IPS-11a (cell line): Measurements from ENCODE around the gene ADAM19.

ENCODE experiments used
- H3K4me3 ChIP-seq: one replicate; pipeline ENCODE4 v1.5.1; 2013; ENCODE audit warnings: low read depth, low read length, control low read depth

The ADAM19 gene

DNA sequence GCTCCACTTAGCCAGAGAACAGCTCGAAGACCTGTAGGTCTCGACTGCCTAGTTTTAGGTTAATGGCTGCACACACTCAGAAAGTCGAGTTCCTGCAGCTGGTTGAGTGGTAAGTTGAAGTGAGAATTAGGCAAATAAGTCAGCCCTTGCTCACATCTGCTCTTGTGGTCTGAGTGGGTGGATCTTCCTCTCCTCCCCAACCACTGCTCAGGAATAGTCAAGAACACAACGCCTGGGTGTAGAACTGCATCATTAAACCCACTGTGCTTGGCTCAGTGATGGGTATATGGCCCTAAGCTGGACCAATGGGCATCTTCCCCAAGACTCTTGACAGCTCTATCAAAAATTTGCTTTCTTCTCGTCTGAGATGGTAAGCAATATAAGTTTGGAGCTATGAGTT is 20.9 kb upstream of the ADAM19 start:
- no peak overlapping the region for H3K4me3 ChIP-seq

DNA sequence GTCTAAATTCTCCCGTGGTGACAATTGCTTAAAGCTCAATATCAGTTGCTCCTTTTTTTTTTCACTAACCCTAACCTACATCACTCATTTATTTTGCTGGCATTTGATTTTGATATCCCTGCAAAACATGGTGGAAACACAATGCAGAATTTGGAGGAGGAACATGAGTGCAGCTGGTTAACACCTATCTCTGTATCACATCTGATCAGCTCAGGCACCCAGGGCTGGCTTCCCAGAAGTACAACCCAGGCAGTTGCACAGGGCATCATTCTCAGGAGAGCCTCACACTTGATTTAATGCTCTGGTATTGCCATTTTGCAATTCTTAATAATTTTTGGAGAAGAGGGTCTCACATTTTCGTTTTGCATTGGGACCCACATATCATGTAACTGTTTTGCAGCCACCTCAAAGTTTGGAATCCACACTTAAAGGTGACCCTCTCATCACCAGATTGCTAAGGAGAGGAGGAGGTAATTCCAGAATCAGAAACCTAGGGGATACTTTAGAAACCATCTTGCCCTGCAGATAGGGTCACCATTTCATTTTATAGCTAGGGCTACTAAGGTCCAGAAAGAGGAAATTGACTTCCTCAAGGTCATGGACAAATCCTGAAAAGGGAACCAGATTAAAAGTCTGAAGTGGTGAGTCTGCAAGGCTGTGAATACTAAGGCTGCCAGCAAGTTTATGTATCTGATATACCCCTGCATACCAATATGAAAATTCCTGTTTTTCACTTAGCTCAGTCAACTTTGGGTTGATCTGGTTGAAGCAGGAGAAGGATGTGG is 19.3 kb upstream of the ADAM19 start:
- no peak overlapping the region for H3K4me3 ChIP-seq

DNA sequence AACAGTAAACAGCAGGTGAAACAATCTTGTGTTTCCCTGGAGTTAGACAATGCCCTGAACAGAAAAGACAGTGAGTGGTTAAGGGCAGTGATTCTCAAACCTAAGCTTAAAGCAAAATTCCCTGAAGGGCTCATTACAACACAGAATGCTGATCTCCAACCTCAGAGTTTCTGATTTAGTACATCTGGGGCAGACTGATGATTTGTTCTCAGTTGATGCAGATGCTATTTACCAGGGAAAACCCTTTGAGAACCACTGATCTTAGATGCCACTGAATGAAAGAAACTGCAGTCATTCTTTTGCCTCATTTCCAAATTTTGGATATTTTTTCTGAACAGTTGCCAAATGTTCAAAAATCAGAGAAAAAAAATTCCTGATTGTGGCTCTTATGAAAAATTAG is 18.7 kb upstream of the ADAM19 start:
- no peak overlapping the region for H3K4me3 ChIP-seq

DNA sequence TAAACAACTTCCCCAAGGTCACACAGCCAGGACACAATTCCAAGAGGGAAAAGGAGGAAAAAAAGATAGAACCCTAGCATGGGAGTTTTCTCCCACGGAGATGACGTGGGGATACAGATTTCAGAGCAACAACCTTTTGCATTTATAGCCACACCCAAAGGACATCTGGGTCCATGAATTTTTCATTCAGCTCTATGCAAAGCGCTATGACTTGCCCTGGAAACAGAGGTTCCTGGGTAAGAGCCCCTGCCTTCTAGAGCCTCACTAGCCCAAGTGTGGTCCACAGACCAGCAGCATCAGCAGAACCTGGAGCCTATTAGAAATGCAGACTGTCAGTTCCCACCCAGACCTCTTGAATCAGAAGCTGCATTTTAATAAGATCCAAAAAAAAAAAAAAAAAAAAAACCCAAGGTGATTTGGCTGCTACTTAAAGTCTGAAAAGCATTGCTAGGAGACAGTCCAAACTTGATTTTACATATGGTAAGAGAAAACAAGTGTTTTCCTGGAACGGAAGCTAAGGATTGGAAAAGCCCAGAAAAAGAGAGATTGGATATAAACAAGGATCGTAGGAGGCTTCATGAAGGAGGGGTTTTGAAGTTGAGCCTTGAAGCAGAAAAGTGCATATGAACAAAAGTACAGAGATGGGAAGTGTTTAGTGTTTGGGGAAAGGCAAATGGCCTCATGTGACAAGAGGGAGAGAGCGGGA is 17.6 kb upstream of the ADAM19 start:
- no peak overlapping the region for H3K4me3 ChIP-seq

DNA sequence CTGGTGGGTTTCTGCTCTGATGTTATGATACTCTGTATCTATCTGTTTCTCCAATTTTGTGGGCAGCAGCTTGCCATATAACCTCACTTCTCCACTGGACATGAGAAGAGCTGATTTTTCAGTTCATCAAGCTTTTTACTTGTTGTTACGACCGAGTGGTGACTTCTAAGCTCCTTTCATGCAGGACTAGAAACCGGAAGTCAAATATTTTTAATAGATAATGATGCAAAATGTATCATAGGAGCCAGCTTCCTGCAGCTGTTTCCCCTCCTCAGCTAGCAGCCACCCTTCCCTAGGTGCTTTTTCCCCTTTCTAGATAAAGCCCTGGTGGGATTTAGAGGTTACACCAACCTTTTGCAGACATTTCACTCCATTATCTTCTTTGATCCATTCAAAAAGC is 17.0 kb upstream of the ADAM19 start:
- no peak overlapping the region for H3K4me3 ChIP-seq

DNA sequence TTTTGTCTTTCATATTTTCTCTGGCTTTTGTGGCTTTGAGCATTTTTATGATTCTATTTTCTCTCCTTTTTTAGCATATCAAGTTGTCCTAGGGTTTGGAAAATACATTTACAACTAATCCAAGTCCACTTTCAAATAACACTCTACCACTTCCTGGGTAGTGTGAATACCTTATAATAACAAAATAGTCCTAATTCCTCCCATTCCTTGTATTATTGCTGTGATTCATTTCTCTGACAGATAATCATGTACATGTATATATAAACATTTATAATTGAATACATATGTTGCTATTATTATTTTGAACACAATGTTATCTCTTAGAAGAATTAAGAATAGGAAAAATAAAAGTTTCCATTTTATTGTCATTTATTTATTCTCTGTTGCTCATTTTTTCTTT is 14.9 kb upstream of the ADAM19 start:
- no peak overlapping the region for H3K4me3 ChIP-seq

DNA sequence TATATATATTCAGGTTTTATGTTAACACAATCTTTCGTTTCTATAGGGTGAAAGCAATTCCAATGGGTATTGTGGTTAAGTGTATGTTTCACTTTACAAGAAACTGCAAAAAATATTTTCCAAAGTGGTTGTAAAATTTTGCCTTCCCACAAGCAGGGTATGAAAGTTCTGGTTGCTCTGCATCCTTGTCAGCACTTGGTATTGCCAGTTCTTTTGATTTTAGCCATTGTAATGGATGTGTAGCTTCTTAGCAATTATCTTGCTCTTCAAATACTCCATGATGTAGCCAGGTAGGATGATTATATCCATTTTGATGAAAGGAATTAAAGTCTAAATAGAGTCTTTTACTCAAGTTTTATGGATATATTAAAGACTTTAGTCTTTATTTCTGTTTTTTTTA is 9.1 kb upstream of the ADAM19 start:
- no peak overlapping the region for H3K4me3 ChIP-seq

DNA sequence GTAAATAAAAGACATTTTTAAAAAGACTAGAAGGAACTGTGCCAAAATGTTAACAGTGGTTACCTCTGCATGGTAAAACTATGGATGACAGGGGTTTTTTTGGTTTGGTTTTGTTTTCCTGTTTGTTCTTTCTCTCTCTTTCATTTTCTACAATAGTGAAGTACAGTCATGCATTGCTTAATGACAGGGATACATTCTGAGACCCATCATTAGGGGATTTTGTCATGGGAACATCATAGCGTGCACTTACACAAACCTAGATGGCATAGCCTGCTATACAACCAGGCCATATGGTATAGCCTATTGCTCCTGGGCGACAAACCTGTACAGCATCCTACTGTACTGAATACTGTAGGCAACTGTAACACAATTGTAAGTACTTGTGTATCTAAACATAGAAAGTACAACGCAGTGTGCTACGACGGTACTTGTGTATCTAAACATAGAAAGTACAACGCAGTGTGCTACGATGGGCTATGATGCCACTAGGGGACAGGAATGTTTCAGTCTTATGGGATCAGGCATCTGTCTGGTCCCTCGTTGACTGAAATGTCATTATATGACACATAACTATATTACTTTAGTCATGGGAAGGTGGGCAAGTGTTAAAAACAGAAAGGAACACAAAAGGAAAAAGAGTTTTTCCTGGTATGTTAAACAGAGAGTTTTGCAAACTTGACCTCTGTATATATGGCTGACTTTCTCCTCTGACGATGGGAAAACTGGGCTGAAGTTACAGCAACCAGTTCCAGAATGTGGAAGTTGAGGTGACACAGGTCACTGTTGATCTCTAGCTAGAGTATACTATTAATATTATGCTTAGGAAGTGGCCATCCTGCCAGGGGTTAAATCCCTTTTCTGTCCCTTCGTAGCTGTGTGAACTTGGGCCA is 7.4 kb upstream of the ADAM19 start:
- no peak overlapping the region for H3K4me3 ChIP-seq

DNA sequence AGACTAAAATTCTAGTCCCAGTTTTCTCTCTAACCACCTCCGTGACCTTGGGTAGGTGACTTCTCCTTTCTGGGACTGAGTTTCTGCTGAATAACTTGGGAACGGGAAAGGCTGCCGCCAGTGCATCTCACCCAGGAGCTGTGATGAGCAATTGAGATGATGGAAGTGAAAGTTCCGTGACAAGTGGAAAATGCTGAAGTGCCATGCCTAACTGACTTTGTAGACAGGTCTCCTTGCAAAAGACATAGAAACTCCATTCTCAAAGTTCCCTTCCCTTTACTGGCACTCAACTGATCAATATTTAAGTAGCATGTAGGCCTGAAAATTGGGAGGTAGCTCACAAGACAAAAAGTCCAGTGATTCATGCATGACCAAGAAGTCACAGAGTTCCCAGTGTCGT is 6.3 kb upstream of the ADAM19 start:
- no peak overlapping the region for H3K4me3 ChIP-seq

DNA sequence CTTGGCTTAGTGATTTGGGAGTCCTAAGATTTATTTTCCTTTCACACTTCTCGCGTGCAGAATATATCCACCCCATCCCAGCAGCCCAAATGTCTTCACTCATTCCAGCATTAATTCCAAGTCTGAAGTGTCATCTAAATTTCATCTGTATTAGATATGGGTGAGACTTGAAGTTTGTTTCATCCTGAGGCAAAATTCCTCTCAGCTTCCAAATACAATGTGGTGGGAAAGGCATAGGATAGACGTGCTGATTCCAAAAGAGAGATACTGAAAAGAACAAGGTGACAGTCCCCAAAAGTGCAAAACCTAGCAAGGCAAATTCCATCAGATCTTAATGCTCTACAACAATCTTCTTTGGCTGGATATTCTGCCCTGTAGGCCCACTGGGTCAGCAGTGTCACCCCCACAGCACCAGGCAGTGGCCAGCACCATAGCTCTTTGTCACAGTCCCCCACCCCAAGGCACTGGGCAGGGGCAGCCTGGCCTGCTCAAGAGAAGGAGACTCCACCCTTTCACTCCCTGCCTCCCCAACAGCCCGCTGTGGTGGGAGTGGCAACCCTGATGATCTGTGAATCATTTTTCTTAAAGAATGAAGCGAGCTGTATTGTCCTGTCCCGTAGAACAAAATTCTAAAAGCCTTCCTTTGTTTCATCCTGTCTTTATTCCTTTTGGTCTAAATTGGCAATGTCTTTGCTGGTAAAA is 2.7 kb upstream of the ADAM19 start:
- H3K4me3 ChIP-seq, result no peak overlapping the region

DNA sequence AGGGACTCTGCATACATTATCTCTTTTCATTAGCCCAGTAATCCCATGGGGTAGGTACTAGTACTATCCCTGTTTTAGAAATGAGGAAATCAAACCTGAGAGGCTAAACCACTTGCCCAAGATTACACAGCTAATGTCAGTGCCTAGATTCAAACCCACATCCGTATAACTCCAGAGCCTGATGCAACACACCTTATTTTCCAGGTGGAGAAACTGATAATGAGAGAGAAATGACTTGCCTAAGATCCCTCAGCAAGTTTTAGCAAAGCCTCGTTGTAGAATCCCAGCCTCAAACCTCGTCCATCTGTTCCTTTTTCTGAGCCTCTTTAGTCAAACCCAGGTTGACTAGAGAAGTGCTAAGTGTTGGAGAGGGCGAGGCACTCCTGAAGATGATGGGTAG is 1.1 kb upstream of the ADAM19 start:
- no peak overlapping the region for H3K4me3 ChIP-seq

DNA sequence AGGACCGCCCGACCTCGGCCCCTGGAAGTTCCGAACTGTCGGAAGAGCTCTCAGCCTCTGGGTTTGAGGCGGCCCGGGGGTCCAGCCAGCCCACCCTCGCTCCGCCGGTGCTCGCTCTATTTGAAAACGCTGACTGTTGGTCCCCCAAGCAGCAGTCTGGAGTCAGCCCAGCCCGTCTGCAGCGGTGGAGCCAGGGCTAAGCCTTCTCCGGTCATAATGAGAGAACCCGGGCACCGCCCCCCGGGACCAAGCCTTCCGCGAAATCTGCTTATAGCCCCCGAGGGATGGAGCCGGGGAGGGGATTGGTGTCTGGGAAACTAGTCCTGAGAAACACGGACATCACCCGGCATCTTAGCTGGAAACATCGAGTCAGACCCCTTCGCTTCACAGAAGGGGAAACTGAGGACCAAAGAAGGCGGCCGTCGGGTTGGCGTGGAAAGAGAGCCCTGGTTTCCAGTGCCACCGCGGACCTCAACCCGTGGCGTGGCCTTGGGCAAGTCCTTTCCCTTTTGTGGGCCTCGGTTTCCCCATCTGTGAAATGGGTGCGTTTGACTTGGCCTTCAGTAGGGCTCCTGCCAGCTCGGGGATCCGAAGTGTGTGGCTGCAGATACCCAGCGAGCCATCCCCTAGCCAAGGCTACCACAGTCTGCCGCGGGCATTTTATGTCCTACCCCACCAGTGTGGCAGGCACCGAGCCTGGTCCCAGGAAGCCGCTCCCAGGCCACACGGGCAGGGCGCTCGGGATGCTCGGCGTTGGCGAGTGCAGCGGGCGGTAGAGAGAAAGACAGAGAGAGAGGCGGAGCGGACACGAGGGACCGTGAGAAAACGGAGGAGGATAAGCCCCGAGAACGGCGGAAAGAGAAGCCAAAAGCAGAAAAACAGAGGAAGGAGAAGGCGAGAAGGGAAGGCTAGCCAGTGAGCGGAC is 857 bp downstream of the ADAM19 start:
- peak overlapping the region; percentile 69 for H3K4me3 ChIP-seq

DNA sequence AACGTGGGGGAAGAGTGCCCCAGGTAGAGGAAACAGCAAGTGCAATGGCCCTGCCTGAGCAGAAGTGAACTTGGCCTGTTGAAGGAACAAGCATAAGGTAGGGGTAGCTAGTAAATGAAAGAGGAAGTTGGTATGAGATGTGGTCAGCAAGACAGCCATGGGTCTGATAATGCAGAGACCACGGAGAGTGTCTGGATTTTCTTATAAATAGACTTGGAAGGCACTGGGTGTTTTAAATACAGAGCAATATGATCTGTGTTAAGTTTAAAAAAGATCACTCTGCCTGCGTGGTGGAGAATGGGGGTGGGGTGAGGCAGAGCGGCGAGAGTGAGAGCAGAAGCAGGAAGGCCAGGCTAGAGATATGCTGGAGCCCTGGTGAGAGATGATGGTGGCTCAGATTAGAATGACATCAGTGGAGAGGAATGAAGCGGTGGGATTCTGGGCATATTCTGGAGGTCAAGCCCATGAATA is 4.2 kb downstream of the ADAM19 start:
- H3K4me3 ChIP-seq, result no peak overlapping the region

DNA sequence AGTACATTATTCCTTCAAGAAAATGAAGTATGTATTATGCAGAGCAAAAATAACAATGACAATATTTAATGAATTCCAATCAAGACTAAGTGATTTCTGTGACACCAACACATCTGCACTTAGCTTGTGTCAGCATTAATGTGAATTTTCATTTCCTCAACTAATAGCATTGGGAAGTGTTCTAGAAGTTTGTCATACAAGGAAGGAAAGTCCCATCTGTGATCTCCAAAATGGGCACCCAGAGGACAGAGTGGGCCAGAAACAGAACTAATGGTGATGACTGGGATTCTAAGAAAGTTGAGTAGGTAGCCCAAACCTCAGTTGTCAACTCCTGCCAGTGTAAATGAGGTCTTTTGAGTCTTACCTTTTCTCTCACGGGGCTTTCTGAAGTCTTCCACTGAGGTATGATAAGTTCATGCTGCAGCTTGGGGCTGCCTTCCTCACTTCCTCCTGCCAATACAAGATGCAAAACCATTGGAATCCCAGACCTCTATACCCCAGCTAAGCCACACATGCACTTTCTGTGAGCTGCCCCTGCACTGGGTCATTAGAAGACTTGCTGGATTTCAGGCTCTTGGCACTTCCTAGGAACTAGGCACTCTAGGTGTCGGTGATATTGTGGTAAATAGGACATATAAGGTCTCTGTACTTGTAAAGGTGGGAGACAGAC is 4.9 kb downstream of the ADAM19 start:
- no peak overlapping the region for H3K4me3 ChIP-seq

DNA sequence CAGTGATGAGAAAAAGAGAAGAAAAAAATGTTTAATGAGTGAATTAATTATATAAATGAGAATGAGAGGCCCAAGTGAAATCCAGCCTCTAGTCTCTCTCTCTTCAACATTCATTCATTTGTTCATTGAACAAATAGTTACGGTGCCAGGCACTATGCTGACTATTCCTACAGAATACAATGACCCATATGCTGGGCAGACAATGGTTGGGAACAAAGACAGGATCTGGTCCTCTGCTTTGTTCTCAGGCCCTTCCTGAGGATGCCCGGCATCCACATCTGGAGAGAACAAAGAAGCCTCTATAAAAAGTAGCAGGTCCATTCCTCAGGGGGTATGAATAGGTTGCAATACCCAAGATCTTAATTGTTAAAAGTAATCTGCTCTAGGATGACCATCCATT is 6.9 kb downstream of the ADAM19 start:
- H3K4me3 ChIP-seq, result no peak overlapping the region

DNA sequence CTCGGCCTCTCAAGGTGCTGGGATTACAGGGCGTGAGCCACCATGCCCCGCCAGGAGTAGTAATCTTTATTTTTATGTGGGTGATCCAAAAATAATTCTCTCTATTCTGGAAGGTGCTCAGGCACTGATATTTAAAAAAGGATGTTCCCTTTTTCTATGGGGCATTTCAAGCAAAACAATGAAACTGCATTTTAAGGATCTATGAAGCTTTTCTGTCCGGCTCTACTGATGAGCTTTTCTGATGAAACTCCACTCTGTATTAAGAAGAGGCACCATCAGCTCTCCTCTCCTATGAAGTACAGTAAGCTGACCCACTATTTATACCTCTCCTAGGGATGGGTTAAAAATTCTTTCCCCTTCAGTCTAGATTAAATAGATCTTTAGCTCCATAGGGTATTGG is 7.4 kb downstream of the ADAM19 start:
- H3K4me3 ChIP-seq, result no peak overlapping the region

DNA sequence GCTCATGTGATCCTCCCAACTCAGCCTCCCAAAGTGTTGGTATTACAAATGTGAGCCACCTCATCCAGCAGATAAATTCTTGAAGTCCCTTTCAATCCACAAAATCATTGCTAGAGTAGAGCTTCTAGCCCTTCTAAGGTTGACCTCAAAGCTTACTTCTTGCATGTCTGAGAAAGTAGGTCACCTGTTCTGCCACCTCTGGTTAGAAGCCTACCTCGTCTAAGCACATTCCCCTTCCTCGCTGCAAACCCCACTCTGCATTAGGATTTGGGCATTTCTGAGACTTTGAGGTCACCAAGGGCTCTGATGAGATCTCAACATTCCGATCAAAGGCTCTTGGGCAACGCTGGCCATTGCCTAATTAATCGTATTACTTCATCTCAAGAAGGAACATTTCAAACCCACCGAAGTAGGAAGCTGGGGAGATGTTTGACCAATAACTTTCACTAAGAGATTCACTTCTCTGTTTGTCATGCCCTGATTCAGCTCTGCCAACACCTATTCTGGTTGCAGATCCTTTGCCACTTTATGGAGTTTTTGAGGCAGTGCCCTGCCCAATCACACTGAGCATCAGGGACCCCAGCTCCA is 8.6 kb downstream of the ADAM19 start:
- no peak overlapping the region for H3K4me3 ChIP-seq

DNA sequence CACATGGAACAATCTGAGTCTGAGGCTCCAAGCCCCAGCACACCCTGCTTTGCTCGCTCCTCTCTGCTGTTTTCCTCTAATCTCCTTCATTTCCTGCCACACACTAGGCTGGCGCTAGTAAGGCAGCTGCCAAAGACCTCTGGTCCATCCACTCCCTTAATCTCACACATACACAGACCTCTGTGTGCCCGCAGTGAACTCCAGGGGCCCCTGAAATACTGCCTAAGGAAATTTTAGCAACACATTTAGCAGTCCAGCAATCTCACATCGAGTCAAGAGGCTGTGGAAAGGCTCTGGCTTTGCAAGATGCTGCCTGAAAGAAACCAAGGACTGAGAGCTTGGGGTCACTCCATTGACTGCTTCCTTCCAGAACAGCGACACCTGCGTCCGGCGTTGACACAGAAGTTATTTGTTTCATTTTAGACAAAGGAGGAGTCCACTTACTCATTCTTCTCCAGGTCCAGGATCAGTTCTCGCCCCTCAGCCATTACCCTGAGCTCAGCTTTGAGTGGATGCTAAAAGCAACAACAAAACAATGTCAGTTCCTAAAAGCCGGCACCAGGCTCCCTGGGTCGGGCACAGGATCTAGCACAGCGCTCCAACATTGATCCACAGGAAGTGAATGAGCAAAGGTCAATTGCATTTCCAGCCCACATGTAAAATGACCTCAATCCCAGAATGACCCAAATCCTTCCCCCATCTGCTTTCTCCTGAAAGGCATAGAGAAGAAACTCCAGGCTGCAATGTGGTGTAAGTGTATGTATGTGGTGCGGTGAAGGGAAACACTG is 11.5 kb downstream of the ADAM19 start:
- H3K4me3 ChIP-seq, result no peak overlapping the region
